Measurements from ENCODE around the gene CHRM5. TPM values are rescaled to one million over a fixed set of nuclear protein-coding genes. Genes with fewer than 3 reads are reported as not detected.

Gene CHRM5
- total RNA-seq, 2 donors from 2014 or later, result not detected

DNA sequence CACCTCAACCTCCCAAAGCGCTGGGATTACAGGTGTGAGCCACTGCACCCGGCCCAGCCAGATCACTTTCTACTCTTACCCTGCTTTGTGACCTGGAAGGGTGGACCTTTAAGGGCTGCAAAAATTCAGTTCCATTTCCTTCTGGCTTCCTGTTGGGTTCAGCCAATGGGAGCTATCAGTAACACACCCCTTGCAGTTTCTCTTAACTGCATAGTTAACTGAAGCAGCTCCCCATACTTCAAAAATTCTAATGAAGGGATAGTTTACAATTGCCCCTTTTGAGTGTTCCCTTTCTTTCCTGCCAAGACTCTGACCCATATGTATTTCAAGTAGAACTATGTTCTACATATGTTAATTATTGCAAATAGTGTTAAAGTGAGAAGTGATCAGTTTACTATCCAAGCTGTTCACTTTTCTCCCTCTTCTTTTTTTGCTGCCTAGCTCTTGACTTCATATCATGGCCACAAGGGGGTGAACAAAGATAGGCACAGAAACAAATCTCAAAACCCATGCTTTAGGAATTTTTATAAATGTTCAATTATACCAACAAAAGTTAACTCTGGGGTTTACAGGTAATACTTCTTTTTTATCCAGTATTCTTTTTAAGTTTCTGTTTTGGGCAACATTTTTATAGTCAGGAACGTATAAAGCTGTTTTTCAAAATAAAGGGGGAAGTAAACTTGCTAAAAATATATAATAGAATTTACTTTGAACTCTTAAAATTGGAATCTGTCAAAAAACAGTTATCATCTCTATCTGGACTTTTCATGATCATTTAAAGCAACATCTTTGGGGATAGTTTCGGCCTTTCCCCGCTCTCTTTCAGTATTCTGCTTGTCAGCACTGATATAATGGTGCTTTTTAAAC lies 141.7 kb downstream of the CHRM5 start:
- Histone ChIP-seq H3K27ac (ENCODE audit: low read depth, low read length) (no peak overlapping the region), H3K27me3 (ENCODE audit: control insufficient read depth, insufficient read depth, low read length, poor library complexity, severe bottlenecking) (no peaks in the 10 kb centered on the region), H3K4me3 (ENCODE audit: low read length) (no peak overlapping the region), H3K9ac (ENCODE audit: extremely low read depth, low read length, poor library complexity, severe bottlenecking) (no peak overlapping the region), H3K9me3 (ENCODE audit: control insufficient read depth, low read length) (no peaks in the 10 kb centered on the region), H3K36me3 (ENCODE audit: control insufficient read depth, insufficient read depth, low read length) (no peaks in the 10 kb centered on the region), H3K4me1 (ENCODE audit: control insufficient read depth, insufficient read depth, low read length) (no peaks in the 10 kb centered on the region)
- WGBS, 2 experiments (ENCODE audit: insufficient coverage in 1 of 2, insufficient read length in 1 of 2), result 91 to 94% methylated on average over 3 to 4 of the region's 5 CpGs
- TF ChIP-seq, protein P1, sequence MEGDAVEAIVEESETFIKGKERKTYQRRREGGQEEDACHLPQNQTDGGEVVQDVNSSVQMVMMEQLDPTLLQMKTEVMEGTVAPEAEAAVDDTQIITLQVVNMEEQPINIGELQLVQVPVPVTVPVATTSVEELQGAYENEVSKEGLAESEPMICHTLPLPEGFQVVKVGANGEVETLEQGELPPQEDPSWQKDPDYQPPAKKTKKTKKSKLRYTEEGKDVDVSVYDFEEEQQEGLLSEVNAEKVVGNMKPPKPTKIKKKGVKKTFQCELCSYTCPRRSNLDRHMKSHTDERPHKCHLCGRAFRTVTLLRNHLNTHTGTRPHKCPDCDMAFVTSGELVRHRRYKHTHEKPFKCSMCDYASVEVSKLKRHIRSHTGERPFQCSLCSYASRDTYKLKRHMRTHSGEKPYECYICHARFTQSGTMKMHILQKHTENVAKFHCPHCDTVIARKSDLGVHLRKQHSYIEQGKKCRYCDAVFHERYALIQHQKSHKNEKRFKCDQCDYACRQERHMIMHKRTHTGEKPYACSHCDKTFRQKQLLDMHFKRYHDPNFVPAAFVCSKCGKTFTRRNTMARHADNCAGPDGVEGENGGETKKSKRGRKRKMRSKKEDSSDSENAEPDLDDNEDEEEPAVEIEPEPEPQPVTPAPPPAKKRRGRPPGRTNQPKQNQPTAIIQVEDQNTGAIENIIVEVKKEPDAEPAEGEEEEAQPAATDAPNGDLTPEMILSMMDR (conservative IDR thresholded peaks at IDR 0.05), result peak; percentile 88
- Mint-ChIP-seq H3K4me1 (peaks cover 3% of the 10 kb centered on the region), H3K27ac (no peak overlapping the region), H3K27me3 (ENCODE audit: insufficient read depth) (no peaks in the 10 kb centered on the region), H3K4me3 (no peak overlapping the region), H3K36me3 (ENCODE audit: low read depth) (no peaks in the 10 kb centered on the region), H3K9me3 (no peaks in the 10 kb centered on the region)
- DNase-seq, result no peak

DNA sequence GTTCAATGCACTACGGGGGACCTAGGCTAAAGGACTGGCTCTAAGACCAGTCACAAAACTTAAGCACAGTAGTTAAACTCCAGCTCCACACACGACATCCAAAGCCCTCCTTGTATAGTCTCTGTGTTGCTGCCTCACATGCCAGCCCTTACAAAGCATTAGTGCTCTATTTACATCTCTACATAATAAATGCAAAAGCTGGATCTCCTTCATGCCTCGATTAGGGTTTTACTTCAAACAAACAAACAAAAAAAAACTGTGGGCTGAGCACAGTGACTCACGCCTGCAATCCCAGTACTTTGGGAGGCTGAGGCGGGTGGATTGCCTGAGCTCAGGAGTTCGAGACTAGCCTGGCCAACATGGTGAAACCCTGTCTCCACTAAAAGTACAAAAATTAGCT lies 143.2 kb downstream of the CHRM5 start:
- no peak overlapping the region for H3K4me3 ChIP-seq (ENCODE audit: low read length)
- no peaks in the 10 kb centered on the region for H3K9me3 ChIP-seq (ENCODE audit: control insufficient read depth, low read length)
- H3K27ac Mint-ChIP-seq, result no peak overlapping the region
- H3K27me3 ChIP-seq (ENCODE audit: control insufficient read depth, insufficient read depth, low read length, poor library complexity, severe bottlenecking), result no peaks in the 10 kb centered on the region
- no peaks in the 10 kb centered on the region for H3K4me1 ChIP-seq (ENCODE audit: control insufficient read depth, insufficient read depth, low read length)
- H3K4me1 Mint-ChIP-seq, result peaks cover 3% of the 10 kb centered on the region
- H3K27ac ChIP-seq (ENCODE audit: low read depth, low read length), result no peak overlapping the region
- H3K36me3 Mint-ChIP-seq (ENCODE audit: low read depth), result no peaks in the 10 kb centered on the region
- no peaks in the 10 kb centered on the region for H3K27me3 Mint-ChIP-seq (ENCODE audit: insufficient read depth)
- no peak overlapping the region for H3K4me3 Mint-ChIP-seq
- no peaks in the 10 kb centered on the region for H3K36me3 ChIP-seq (ENCODE audit: control insufficient read depth, insufficient read depth, low read length)
- no peak overlapping the region for H3K9ac ChIP-seq (ENCODE audit: extremely low read depth, low read length, poor library complexity, severe bottlenecking)
- no peak for DNase-seq
- TF ChIP-seq, protein P1 (conservative IDR thresholded peaks at IDR 0.05), result no peak
- H3K9me3 Mint-ChIP-seq, result no peaks in the 10 kb centered on the region
- WGBS, 2 experiments (ENCODE audit: insufficient coverage in 1 of 2, insufficient read length in 1 of 2), result 64 to 76% methylated on average over 2 to 6 of the region's 6 CpGs

DNA sequence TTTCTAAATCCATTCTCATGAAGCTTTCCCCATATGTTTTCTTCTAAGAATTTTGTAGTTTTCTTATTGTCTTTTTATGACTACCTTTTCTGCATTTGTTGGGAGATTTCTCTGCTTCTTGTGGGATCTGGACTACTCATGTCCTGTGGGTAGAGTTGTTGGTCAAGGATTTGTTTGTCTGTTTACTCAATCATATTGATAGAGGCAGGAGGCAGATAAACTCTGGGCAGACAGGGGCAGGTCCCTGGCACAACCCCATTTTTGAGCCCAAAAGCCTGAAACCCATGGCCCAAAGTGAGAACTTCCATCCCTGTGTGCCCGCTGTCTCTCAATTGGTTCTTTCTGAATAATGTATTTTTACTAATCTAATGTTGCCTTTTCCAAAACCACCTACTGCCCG lies 145.9 kb downstream of the CHRM5 start:
- H3K27me3 Mint-ChIP-seq (ENCODE audit: insufficient read depth), result no peaks in the 10 kb centered on the region
- no peak overlapping the region for H3K4me3 Mint-ChIP-seq
- Histone ChIP-seq H3K9ac (ENCODE audit: extremely low read depth, low read length, poor library complexity, severe bottlenecking) (no peak overlapping the region), H3K27me3 (ENCODE audit: control insufficient read depth, insufficient read depth, low read length, poor library complexity, severe bottlenecking) (no peaks in the 10 kb centered on the region), H3K4me3 (ENCODE audit: low read length) (no peak overlapping the region), H3K9me3 (ENCODE audit: control insufficient read depth, low read length) (no peaks in the 10 kb centered on the region), H3K4me1 (ENCODE audit: control insufficient read depth, insufficient read depth, low read length) (no peaks in the 10 kb centered on the region), H3K27ac (ENCODE audit: low read depth, low read length) (no peak overlapping the region), H3K36me3 (ENCODE audit: control insufficient read depth, insufficient read depth, low read length) (no peaks in the 10 kb centered on the region)
- 50% methylated on average over 2 of the region's 2 CpGs; no CpG with 5 or more reads in 1 of the 2 experiments for WGBS, 2 experiments (ENCODE audit: insufficient coverage in 1 of 2, insufficient read length in 1 of 2)
- peaks cover 3% of the 10 kb centered on the region for H3K4me1 Mint-ChIP-seq
- H3K9me3 Mint-ChIP-seq, result no peaks in the 10 kb centered on the region
- TF ChIP-seq, protein P1 (conservative IDR thresholded peaks at IDR 0.05), result no peak
- no peak overlapping the region for H3K27ac Mint-ChIP-seq
- no peak for DNase-seq
- H3K36me3 Mint-ChIP-seq (ENCODE audit: low read depth), result no peaks in the 10 kb centered on the region

All from endodermal cell (in vitro differentiated cells).